Chondrocyte (in vitro differentiated cells): ENCODE measurements around the gene TSSK2. TPM values are rescaled to one million over a fixed set of nuclear protein-coding genes. Genes with fewer than 3 reads are reported as not detected.

Experiments used
- DNase-seq: peaks from one replicate; pipeline ENCODE4 v3.0.0; 2021; ENCODE audit warnings: mixed read lengths, low spot score
- H3K27ac Mint-ChIP-seq: one replicate; pipeline ENCODE4 v1.8.0; 2021; ENCODE audit warnings: mild to moderate bottlenecking, moderate library complexity, mixed read lengths; ENCODE audit not compliant: unreplicated experiment
- H3K27me3 Mint-ChIP-seq: 2 replicates; pipeline ENCODE4 v1.8.0; 2021; ENCODE audit warnings: low read depth, mixed read lengths
- H3K36me3 Mint-ChIP-seq: 2 replicates; pipeline ENCODE4 v1.8.0; 2021; ENCODE audit warnings: low read depth, mixed read lengths
- H3K4me1 Mint-ChIP-seq: 2 replicates; pipeline ENCODE4 v1.8.0; 2021; ENCODE audit warnings: low read depth, mild to moderate bottlenecking, mixed read lengths
- H3K4me3 Mint-ChIP-seq: one replicate; pipeline ENCODE4 v1.8.0; 2021; ENCODE audit warnings: mild to moderate bottlenecking, moderate library complexity, mixed read lengths; ENCODE audit not compliant: unreplicated experiment
- H3K9me3 Mint-ChIP-seq: 2 replicates; pipeline ENCODE4 v1.8.0; 2021; ENCODE audit warnings: low read depth, mixed read lengths
- CTCF ChIP-seq: fragments of 200-600 bp; sonication (generic); IDR thresholded peaks from 2 replicates; pipeline ENCODE4 v1.5.0; 2021; ENCODE audit warnings: antibody characterized with exemption, mild to moderate bottlenecking, moderate library complexity
- total RNA-seq: library from RNA; stranded (reverse); gene quantifications from 3 replicates; pipeline ENCODE4 v1.2.1, GENCODE V29; 2021

The TSSK2 gene
- total RNA-seq, 1 donor from 2014 or later: not detected

DNA sequence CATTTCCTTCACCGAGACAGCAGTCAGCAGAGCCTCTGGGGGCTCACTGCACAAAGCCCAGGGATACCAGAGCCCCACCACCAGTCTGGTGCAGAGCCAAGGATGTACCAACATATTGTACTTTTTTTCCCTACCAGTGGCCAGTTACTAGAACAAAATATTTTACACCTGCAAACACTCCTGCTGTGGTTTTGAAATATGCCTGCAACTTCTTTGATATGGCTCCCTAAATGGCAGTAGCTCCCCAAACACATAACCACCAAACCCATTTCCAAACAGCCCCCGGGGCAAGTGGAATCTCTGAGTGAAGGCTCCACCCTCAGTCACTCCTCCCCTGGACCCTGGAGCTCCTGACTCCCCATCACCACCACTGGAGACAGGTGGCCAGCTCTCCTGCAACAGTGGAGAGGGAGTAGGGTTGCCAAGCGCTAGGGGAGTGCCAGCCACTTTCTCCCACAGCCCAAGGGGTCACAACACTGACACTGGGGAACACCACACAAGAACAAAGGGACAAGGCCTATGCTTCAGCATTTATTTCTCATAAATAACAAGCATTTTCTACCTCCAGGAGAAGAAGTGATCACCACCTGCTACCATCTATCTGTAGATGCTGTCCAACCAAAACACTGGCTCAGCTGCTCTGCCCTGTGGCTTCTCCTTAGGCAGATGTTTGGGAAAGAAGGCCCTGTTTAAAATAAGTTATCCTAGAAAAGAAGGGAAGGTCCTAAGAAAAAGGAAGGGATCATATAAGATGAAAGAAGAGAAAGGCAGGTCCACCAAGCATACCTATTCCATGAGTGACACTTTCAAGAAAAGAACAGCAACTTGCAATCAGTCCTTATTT, 24.0 kb upstream of the TSSK2 start:
- Mint-ChIP-seq H3K4me3 (no peak overlapping the region), H3K27ac (peak overlapping the region; percentile 27), H3K9me3 (no peaks in the 10 kb centered on the region), H3K36me3 (no peaks in the 10 kb centered on the region), H3K27me3 (no peaks in the 10 kb centered on the region), H3K4me1 (peaks cover 30% of the 10 kb centered on the region)
- peak; percentile 32 for DNase-seq
- TF ChIP-seq CTCF: no peak

DNA sequence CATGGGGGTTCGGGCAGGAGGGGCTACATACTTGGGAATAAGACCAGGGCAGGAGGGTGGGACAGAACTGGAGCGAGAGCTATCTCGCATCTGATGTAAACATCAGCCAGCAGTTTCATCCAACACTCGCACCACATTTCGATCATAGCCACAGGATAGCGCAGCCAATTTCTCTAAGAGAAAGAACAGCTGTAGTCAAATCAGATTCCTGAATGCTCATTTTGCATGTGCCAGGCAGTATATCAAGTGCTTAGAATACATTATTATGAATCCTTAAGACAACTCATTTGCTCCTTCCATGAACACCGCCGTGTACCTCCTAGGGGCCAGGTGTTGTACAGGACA, 23.4 kb upstream of the TSSK2 start:
- peak; percentile 36 for DNase-seq
- no peaks in the 10 kb centered on the region for H3K36me3 Mint-ChIP-seq
- H3K27ac Mint-ChIP-seq: no peak overlapping the region
- H3K4me3 Mint-ChIP-seq: no peak overlapping the region
- H3K4me1 Mint-ChIP-seq: peaks cover 30% of the 10 kb centered on the region
- H3K27me3 Mint-ChIP-seq: no peaks in the 10 kb centered on the region
- no peak for TF ChIP-seq CTCF
- no peaks in the 10 kb centered on the region for H3K9me3 Mint-ChIP-seq

- DNase-seq: peak; percentile 11
- peaks cover 26% of the 10 kb centered on the region for H3K4me1 Mint-ChIP-seq
- H3K4me3 Mint-ChIP-seq: no peak overlapping the region
- H3K27ac Mint-ChIP-seq: no peak overlapping the region
- H3K27me3 Mint-ChIP-seq: no peaks in the 10 kb centered on the region
- no peaks in the 10 kb centered on the region for H3K36me3 Mint-ChIP-seq
- no peak for TF ChIP-seq CTCF
- no peaks in the 10 kb centered on the region for H3K9me3 Mint-ChIP-seq
Observed at GRCh38 chr22:19108807-19109197, 22.3 kb upstream of the TSSK2 start.

GRCh38 chr22:19109198-19110063, 21.7 kb upstream of the TSSK2 start:
- Mint-ChIP-seq H3K27ac (peak overlapping the region; percentile 87), H3K27me3 (no peaks in the 10 kb centered on the region), H3K4me3 (no peak overlapping the region), H3K9me3 (no peaks in the 10 kb centered on the region), H3K36me3 (no peaks in the 10 kb centered on the region), H3K4me1 (peaks cover 20% of the 10 kb centered on the region)
- DNase-seq: no peak
- no peak for TF ChIP-seq CTCF

DNA sequence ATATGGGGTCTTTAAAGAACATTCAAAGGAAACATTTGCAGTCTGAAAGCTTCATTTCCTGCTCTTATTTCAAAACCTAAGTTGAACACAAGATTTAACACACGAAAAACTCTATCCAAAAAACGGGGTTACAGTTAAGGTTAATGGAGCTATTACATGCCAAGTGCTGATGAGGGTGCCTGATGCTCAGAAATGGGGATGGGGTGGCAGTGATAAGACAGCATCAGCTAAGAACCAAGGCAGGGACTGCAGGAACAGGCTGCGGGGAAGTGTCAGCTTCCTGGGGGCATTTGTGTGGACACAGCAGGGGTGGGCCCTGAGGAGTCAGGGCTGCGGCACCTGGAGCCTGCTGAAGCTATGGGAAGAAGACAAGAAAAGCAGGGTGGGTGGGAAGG, 21.0 kb upstream of the TSSK2 start:
- no peak for TF ChIP-seq CTCF
- no peaks in the 10 kb centered on the region for H3K9me3 Mint-ChIP-seq

More for the DNA sequence above, 21.0 kb upstream of the TSSK2 start:
- H3K27me3 Mint-ChIP-seq: no peaks in the 10 kb centered on the region
- peaks cover 17% of the 10 kb centered on the region for H3K4me1 Mint-ChIP-seq
- H3K36me3 Mint-ChIP-seq: no peaks in the 10 kb centered on the region
- peak; percentile 58 for DNase-seq
- no peak overlapping the region for H3K4me3 Mint-ChIP-seq
- peak overlapping the region; percentile 87 for H3K27ac Mint-ChIP-seq
